Activated T-cell treated with anti-CD3 and anti-CD28 coated beads, Interleukin-2, amount 50 U/mL, for 24 hours (primary cell): ENCODE results near the gene FARS2.

Experiments
- DNase-seq: peaks from one replicate; pipeline ENCODE4 v3.0.0-alpha.2; 2020
- H3K27ac Mint-ChIP-seq: 2 replicates; pipeline ENCODE4 v1.8.0; 2020; ENCODE audit warnings: mild to moderate bottlenecking, mixed read lengths
- H3K27me3 Mint-ChIP-seq: 2 replicates; pipeline ENCODE4 v1.8.0; 2020; ENCODE audit warnings: mixed read lengths
- H3K36me3 Mint-ChIP-seq: 2 replicates; pipeline ENCODE4 v1.8.0; 2020; ENCODE audit warnings: low read depth, mixed read lengths
- H3K4me1 Mint-ChIP-seq: 2 replicates; pipeline ENCODE4 v1.8.0; 2020; ENCODE audit warnings: low read depth, mixed read lengths
- H3K4me3 Mint-ChIP-seq: 2 replicates; pipeline ENCODE4 v1.8.0; 2020; ENCODE audit warnings: mild to moderate bottlenecking, moderate library complexity, mixed read lengths
- H3K9me3 Mint-ChIP-seq: 2 replicates; pipeline ENCODE4 v1.8.0; 2020; ENCODE audit warnings: mixed read lengths

Gene FARS2

GRCh38 chr6:5597413-5597812, 336.1 kb downstream of the FARS2 start:
- Mint-ChIP-seq H3K27me3 (no peaks in the 10 kb centered on the region), H3K27ac (no peak overlapping the region), H3K4me1 (no peaks in the 10 kb centered on the region)

GRCh38 chr6:5598123-5598522, 336.8 kb downstream of the FARS2 start:
- no peaks in the 10 kb centered on the region for H3K27me3 Mint-ChIP-seq
- H3K36me3 Mint-ChIP-seq = peaks cover 3% of the 10 kb centered on the region
- no peaks in the 10 kb centered on the region for H3K4me1 Mint-ChIP-seq
- no peak for DNase-seq
- no peaks in the 10 kb centered on the region for H3K9me3 Mint-ChIP-seq
- no peak overlapping the region for H3K4me3 Mint-ChIP-seq
- H3K27ac Mint-ChIP-seq = no peak overlapping the region

More at GRCh38 chr6:5597413-5597812, 336.1 kb downstream of the FARS2 start:
- no peak for DNase-seq
- Mint-ChIP-seq H3K36me3 (peaks cover 5% of the 10 kb centered on the region), H3K9me3 (no peaks in the 10 kb centered on the region), H3K4me3 (no peak overlapping the region)

- H3K27ac Mint-ChIP-seq = no peak overlapping the region
- H3K4me1 Mint-ChIP-seq = no peaks in the 10 kb centered on the region
- H3K27me3 Mint-ChIP-seq = no peaks in the 10 kb centered on the region
- peaks cover 3% of the 10 kb centered on the region for H3K36me3 Mint-ChIP-seq
- DNase-seq = no peak
- H3K9me3 Mint-ChIP-seq = no peaks in the 10 kb centered on the region
- no peak overlapping the region for H3K4me3 Mint-ChIP-seq
Observed at GRCh38 chr6:5599127-5599526, 337.8 kb downstream of the FARS2 start.

GRCh38 chr6:5605937-5606336, 344.6 kb downstream of the FARS2 start:
- Mint-ChIP-seq H3K27ac (no peak overlapping the region), H3K4me1 (peaks cover 5% of the 10 kb centered on the region), H3K36me3 (peaks cover 8% of the 10 kb centered on the region), H3K4me3 (no peak overlapping the region), H3K27me3 (no peaks in the 10 kb centered on the region), H3K9me3 (no peaks in the 10 kb centered on the region)
- DNase-seq = no peak

- peaks cover 8% of the 10 kb centered on the region for H3K36me3 Mint-ChIP-seq
- no peaks in the 10 kb centered on the region for H3K27me3 Mint-ChIP-seq
- no peak for DNase-seq
- peaks cover 5% of the 10 kb centered on the region for H3K4me1 Mint-ChIP-seq
- no peak overlapping the region for H3K4me3 Mint-ChIP-seq
- H3K27ac Mint-ChIP-seq = no peak overlapping the region
- H3K9me3 Mint-ChIP-seq = no peaks in the 10 kb centered on the region
Observed at GRCh38 chr6:5606546-5606945, 345.2 kb downstream of the FARS2 start.

GRCh38 chr6:5610640-5611039, 349.3 kb downstream of the FARS2 start:
- Mint-ChIP-seq H3K9me3 (no peaks in the 10 kb centered on the region), H3K4me1 (peaks cover 3% of the 10 kb centered on the region), H3K4me3 (no peak overlapping the region), H3K27me3 (no peaks in the 10 kb centered on the region), H3K36me3 (peaks cover 32% of the 10 kb centered on the region), H3K27ac (no peak overlapping the region)
- no peak for DNase-seq

- Mint-ChIP-seq H3K27me3 (no peaks in the 10 kb centered on the region), H3K9me3 (no peaks in the 10 kb centered on the region), H3K36me3 (peaks cover 51% of the 10 kb centered on the region), H3K4me3 (no peak overlapping the region), H3K27ac (no peak overlapping the region), H3K4me1 (peaks cover 18% of the 10 kb centered on the region)
- no peak for DNase-seq
Observed at GRCh38 chr6:5617179-5617578, 355.9 kb downstream of the FARS2 start.

GRCh38 chr6:5619249-5619648, 357.9 kb downstream of the FARS2 start:
- peaks cover 46% of the 10 kb centered on the region for H3K36me3 Mint-ChIP-seq
- H3K9me3 Mint-ChIP-seq = no peaks in the 10 kb centered on the region
- no peak overlapping the region for H3K4me3 Mint-ChIP-seq
- H3K27ac Mint-ChIP-seq = peak overlapping the region; percentile 6
- H3K27me3 Mint-ChIP-seq = no peaks in the 10 kb centered on the region
- DNase-seq = no peak
- peaks cover 18% of the 10 kb centered on the region for H3K4me1 Mint-ChIP-seq

- H3K4me3 Mint-ChIP-seq = no peak overlapping the region
- no peaks in the 10 kb centered on the region for H3K27me3 Mint-ChIP-seq
- no peaks in the 10 kb centered on the region for H3K9me3 Mint-ChIP-seq
- H3K4me1 Mint-ChIP-seq = peaks cover 44% of the 10 kb centered on the region
- H3K36me3 Mint-ChIP-seq = peaks cover 25% of the 10 kb centered on the region
- DNase-seq = no peak
- H3K27ac Mint-ChIP-seq = no peak overlapping the region
Observed at GRCh38 chr6:5622276-5623005, 361.1 kb downstream of the FARS2 start.

GRCh38 chr6:5623769-5624168, 362.5 kb downstream of the FARS2 start:
- Mint-ChIP-seq H3K4me3 (no peak overlapping the region), H3K36me3 (peaks cover 23% of the 10 kb centered on the region), H3K4me1 (peaks cover 51% of the 10 kb centered on the region), H3K27ac (no peak overlapping the region), H3K27me3 (no peaks in the 10 kb centered on the region), H3K9me3 (no peaks in the 10 kb centered on the region)
- no peak for DNase-seq

GRCh38 chr6:5624256-5624655, 362.9 kb downstream of the FARS2 start:
- no peak for DNase-seq
- no peaks in the 10 kb centered on the region for H3K27me3 Mint-ChIP-seq
- H3K27ac Mint-ChIP-seq = no peak overlapping the region
- H3K9me3 Mint-ChIP-seq = no peaks in the 10 kb centered on the region
- peaks cover 23% of the 10 kb centered on the region for H3K36me3 Mint-ChIP-seq
- H3K4me1 Mint-ChIP-seq = peaks cover 48% of the 10 kb centered on the region
- H3K4me3 Mint-ChIP-seq = no peak overlapping the region

- H3K4me3 Mint-ChIP-seq = peak overlapping the region; percentile 33
- H3K27ac Mint-ChIP-seq = peak overlapping the region; percentile 39
- no peaks in the 10 kb centered on the region for H3K9me3 Mint-ChIP-seq
- H3K36me3 Mint-ChIP-seq = peaks cover 11% of the 10 kb centered on the region
- no peaks in the 10 kb centered on the region for H3K27me3 Mint-ChIP-seq
- DNase-seq = no peak
- H3K4me1 Mint-ChIP-seq = peaks cover 41% of the 10 kb centered on the region
Observed at GRCh38 chr6:5626727-5627426, 365.6 kb downstream of the FARS2 start.

- no peaks in the 10 kb centered on the region for H3K9me3 Mint-ChIP-seq
- DNase-seq = no peak
- no peak overlapping the region for H3K4me3 Mint-ChIP-seq
- no peak overlapping the region for H3K27ac Mint-ChIP-seq
- H3K4me1 Mint-ChIP-seq = peaks cover 40% of the 10 kb centered on the region
- H3K27me3 Mint-ChIP-seq = no peaks in the 10 kb centered on the region
- H3K36me3 Mint-ChIP-seq = peaks cover 2% of the 10 kb centered on the region
Observed at GRCh38 chr6:5630636-5631035, 369.3 kb downstream of the FARS2 start.

GRCh38 chr6:5632348-5632935, 371.1 kb downstream of the FARS2 start:
- Mint-ChIP-seq H3K36me3 (peaks cover 5% of the 10 kb centered on the region), H3K27ac (no peak overlapping the region), H3K4me1 (peaks cover 22% of the 10 kb centered on the region), H3K9me3 (no peaks in the 10 kb centered on the region), H3K27me3 (no peaks in the 10 kb centered on the region), H3K4me3 (no peak overlapping the region)
- DNase-seq = no peak

GRCh38 chr6:5634525-5634924, 373.2 kb downstream of the FARS2 start:
- peaks cover 8% of the 10 kb centered on the region for H3K4me1 Mint-ChIP-seq
- no peak overlapping the region for H3K27ac Mint-ChIP-seq
- peaks cover 10% of the 10 kb centered on the region for H3K36me3 Mint-ChIP-seq
- H3K4me3 Mint-ChIP-seq = no peak overlapping the region
- H3K27me3 Mint-ChIP-seq = no peaks in the 10 kb centered on the region
- no peaks in the 10 kb centered on the region for H3K9me3 Mint-ChIP-seq
- no peak for DNase-seq
